Measurements from ENCODE around the gene HM13. TPM values are rescaled to one million over a fixed set of nuclear protein-coding genes. Genes with fewer than 3 reads are reported as not detected.
"Not testable (repeated sequence)": the region's sequence is repeated elsewhere in the genome, so short reads cannot be mapped to it uniquely, and the experiment has no call there.

HM13 gene
- total RNA-seq, 2 donors from 2014 or later, result 131 to 146 TPM

GRCh38 chr20:31539636-31540035 lies 25.4 kb downstream of the HM13 start:
- not testable (repeated sequence) for H3K27me3 Mint-ChIP-seq (ENCODE audit: low read depth); H3K27ac Mint-ChIP-seq; DNase-seq; H3K9me3 Mint-ChIP-seq; ATAC-seq (replicated peaks in 1 of 2); H3K4me3 Mint-ChIP-seq
- H3K4me1 Mint-ChIP-seq (ENCODE audit: low read depth), result peaks cover 38% of the 10 kb centered on the region
- peaks cover 9 to 11% of the 10 kb centered on the region in 2 donors for H3K36me3 Mint-ChIP-seq (ENCODE audit: insufficient read depth in 2 of 2)

- H3K4me3 Mint-ChIP-seq, result no peak overlapping the region
- DNase-seq (no peak), ATAC-seq (replicated peaks in 1 of 2) (no peak)
- H3K27ac Mint-ChIP-seq, result peak overlapping the region; percentile 13
- H3K27me3 Mint-ChIP-seq (ENCODE audit: low read depth), result no peaks in the 10 kb centered on the region
- no peaks in the 10 kb centered on the region for H3K9me3 Mint-ChIP-seq
- H3K4me1 Mint-ChIP-seq (ENCODE audit: low read depth), result peaks cover 38% of the 10 kb centered on the region
- peaks cover 7 to 13% of the 10 kb centered on the region in 2 donors for H3K36me3 Mint-ChIP-seq (ENCODE audit: insufficient read depth in 2 of 2)
Measured at GRCh38 chr20:31540406-31540805, 26.2 kb downstream of the HM13 start.

GRCh38 chr20:31542201-31542842 lies 28.1 kb downstream of the HM13 start:
- Mint-ChIP-seq H3K27ac (peak overlapping the region; percentile 30), H3K27me3 (ENCODE audit: low read depth) (no peaks in the 10 kb centered on the region), H3K36me3 (ENCODE audit: insufficient read depth in 2 of 2) (peaks cover 7 to 11% of the 10 kb centered on the region in 2 donors), H3K4me3 (peak overlapping the region; percentile 4 to 20), H3K4me1 (ENCODE audit: low read depth) (peaks cover 36% of the 10 kb centered on the region), H3K9me3 (no peaks in the 10 kb centered on the region)
- DNase-seq (peak; percentile 27 to 39), ATAC-seq (replicated peaks in 1 of 2) (peak; percentile 36 to 52)

- DNase-seq (no peak), ATAC-seq (replicated peaks in 1 of 2) (no peak)
- no peaks in the 10 kb centered on the region for H3K9me3 Mint-ChIP-seq
- H3K4me3 Mint-ChIP-seq, result no peak overlapping the region
- H3K27ac Mint-ChIP-seq, result peak overlapping the region; percentile 30
- peaks cover 10 to 11% of the 10 kb centered on the region in 2 donors for H3K36me3 Mint-ChIP-seq (ENCODE audit: insufficient read depth in 2 of 2)
- peaks cover 31% of the 10 kb centered on the region for H3K4me1 Mint-ChIP-seq (ENCODE audit: low read depth)
- no peaks in the 10 kb centered on the region for H3K27me3 Mint-ChIP-seq (ENCODE audit: low read depth)
Measured at GRCh38 chr20:31542963-31543362, 28.7 kb downstream of the HM13 start.

- H3K4me1 Mint-ChIP-seq (ENCODE audit: low read depth), result peaks cover 36% of the 10 kb centered on the region
- DNase-seq (no peak), ATAC-seq (replicated peaks in 1 of 2) (peak in 1 of 2 donors; percentile 15)
- no peak overlapping the region for H3K4me3 Mint-ChIP-seq
- H3K36me3 Mint-ChIP-seq (ENCODE audit: insufficient read depth in 2 of 2), result peaks cover 6 to 9% of the 10 kb centered on the region in 2 donors
- peak overlapping the region; percentile 51 for H3K27ac Mint-ChIP-seq
- no peaks in the 10 kb centered on the region for H3K9me3 Mint-ChIP-seq
- no peaks in the 10 kb centered on the region for H3K27me3 Mint-ChIP-seq (ENCODE audit: low read depth)
Measured at GRCh38 chr20:31543966-31544598, 29.8 kb downstream of the HM13 start.

GRCh38 chr20:31544600-31544999 lies 30.4 kb downstream of the HM13 start:
- DNase-seq (no peak), ATAC-seq (replicated peaks in 1 of 2) (no peak)
- Mint-ChIP-seq H3K36me3 (ENCODE audit: insufficient read depth in 2 of 2) (peaks cover 5 to 8% of the 10 kb centered on the region in 2 donors), H3K27me3 (ENCODE audit: low read depth) (no peaks in the 10 kb centered on the region), H3K9me3 (no peaks in the 10 kb centered on the region), H3K4me3 (no peak overlapping the region), H3K27ac (peak overlapping the region; percentile 51), H3K4me1 (ENCODE audit: low read depth) (peaks cover 32% of the 10 kb centered on the region)

GRCh38 chr20:31545621-31546040 lies 31.4 kb downstream of the HM13 start:
- not testable (repeated sequence) for H3K27me3 Mint-ChIP-seq (ENCODE audit: low read depth); ATAC-seq (replicated peaks in 1 of 2); DNase-seq; H3K9me3 Mint-ChIP-seq
- peaks cover 5 to 15% of the 10 kb centered on the region in 2 donors for H3K36me3 Mint-ChIP-seq (ENCODE audit: insufficient read depth in 2 of 2)
- H3K4me1 Mint-ChIP-seq (ENCODE audit: low read depth), result peaks cover 32% of the 10 kb centered on the region
- peak overlapping the region in 1 of 2 donors; percentile 52 for H3K4me3 Mint-ChIP-seq
- H3K27ac Mint-ChIP-seq, result peak overlapping the region; percentile 82

GRCh38 chr20:31547017-31547675 lies 32.9 kb downstream of the HM13 start:
- ATAC-seq (replicated peaks in 1 of 2), result peak; percentile 88
- H3K4me1 Mint-ChIP-seq (ENCODE audit: low read depth), result peaks cover 21% of the 10 kb centered on the region
- H3K27ac Mint-ChIP-seq, result peak overlapping the region; percentile 99
- peaks cover 5 to 18% of the 10 kb centered on the region in 2 donors for H3K36me3 Mint-ChIP-seq (ENCODE audit: insufficient read depth in 2 of 2)
- H3K4me3 Mint-ChIP-seq, result peak overlapping the region; percentile 87 to 94
- peak; percentile 82 to 84 for DNase-seq
- H3K27me3 Mint-ChIP-seq (ENCODE audit: low read depth), result no peaks in the 10 kb centered on the region
- no peaks in the 10 kb centered on the region for H3K9me3 Mint-ChIP-seq

GRCh38 chr20:31547720-31548298 lies 33.6 kb downstream of the HM13 start:
- Mint-ChIP-seq H3K27me3 (ENCODE audit: low read depth) (no peaks in the 10 kb centered on the region), H3K4me3 (peak overlapping the region; percentile 87 to 94), H3K4me1 (ENCODE audit: low read depth) (peaks cover 14% of the 10 kb centered on the region), H3K9me3 (no peaks in the 10 kb centered on the region), H3K27ac (peak overlapping the region; percentile 99), H3K36me3 (ENCODE audit: insufficient read depth in 2 of 2) (peaks cover 5 to 18% of the 10 kb centered on the region in 2 donors)
- DNase-seq, result no peak
- ATAC-seq (replicated peaks in 1 of 2), result no peak

GRCh38 chr20:31548820-31549512 lies 34.7 kb downstream of the HM13 start:
- Mint-ChIP-seq H3K27ac (peak overlapping the region; percentile 28), H3K4me1 (ENCODE audit: low read depth) (peaks cover 11% of the 10 kb centered on the region), H3K9me3 (no peaks in the 10 kb centered on the region), H3K4me3 (peak overlapping the region; percentile 87 to 94), H3K27me3 (ENCODE audit: low read depth) (no peaks in the 10 kb centered on the region), H3K36me3 (ENCODE audit: insufficient read depth in 2 of 2) (peaks cover 5 to 18% of the 10 kb centered on the region in 2 donors)
- DNase-seq (no peak), ATAC-seq (replicated peaks in 1 of 2) (no peak)

GRCh38 chr20:31549513-31549880 lies 35.3 kb downstream of the HM13 start:
- peak overlapping the region in 1 of 2 donors; percentile 87 for H3K4me3 Mint-ChIP-seq
- DNase-seq, result no peak

GRCh38 chr20:31550099-31550498 lies 35.9 kb downstream of the HM13 start:
- no peaks in the 10 kb centered on the region for H3K9me3 Mint-ChIP-seq
- H3K36me3 Mint-ChIP-seq (ENCODE audit: insufficient read depth in 2 of 2), result peaks cover 6 to 18% of the 10 kb centered on the region in 2 donors

More at GRCh38 chr20:31549513-31549880, 35.3 kb downstream of the HM13 start:
- Mint-ChIP-seq H3K27me3 (ENCODE audit: low read depth) (no peaks in the 10 kb centered on the region), H3K36me3 (ENCODE audit: insufficient read depth in 2 of 2) (peaks cover 5 to 18% of the 10 kb centered on the region in 2 donors), H3K9me3 (no peaks in the 10 kb centered on the region), H3K4me1 (ENCODE audit: low read depth) (peaks cover 11% of the 10 kb centered on the region), H3K27ac (peak overlapping the region; percentile 57)
- ATAC-seq (replicated peaks in 1 of 2), result no peak

More at GRCh38 chr20:31550099-31550498, 35.9 kb downstream of the HM13 start:
- peak overlapping the region; percentile 57 for H3K27ac Mint-ChIP-seq
- DNase-seq, result no peak
- ATAC-seq (replicated peaks in 1 of 2), result no peak
- H3K4me3 Mint-ChIP-seq, result no peak overlapping the region
- H3K4me1 Mint-ChIP-seq (ENCODE audit: low read depth), result peaks cover 11% of the 10 kb centered on the region
- no peaks in the 10 kb centered on the region for H3K27me3 Mint-ChIP-seq (ENCODE audit: low read depth)

All from activated T-cell treated with anti-CD3 and anti-CD28 coated beads, Interleukin-2, amount 50 U/mL, for 72 hours (primary cell).